HepG2 (cell line): ENCODE data around the gene PIF1. TPM values are rescaled to one million over a fixed set of nuclear protein-coding genes. Genes with fewer than 3 reads are reported as not detected.

Experiments
- ATAC-seq: fragments of 200-7000 bp; cut with Tn5 transposase; 3 replicates; pipeline ENCODE4 v1.9.1; 2020; ENCODE audit warnings: mild to moderate bottlenecking, moderate library complexity
- BruUV-seq: library from RNA; stranded (reverse); fragments of 400-500 nt; replicated peaks from 2 replicates; lab custom pipeline; 2021; lab: Mats Ljungman, UMichigan
- CTCF ChIA-PET: fragments of 300-600 bp; formaldehyde crosslinking; extraction: SDS; loops from one replicate; lab custom pipeline; 2021; ENCODE audit warnings: low total read pairs, inconsistent platforms, low intra/inter-chr PET ratio; lab: Yijun Ruan, JAX
- POLR2A ChIA-PET: fragments of 350-600 bp; sonication (Branson Sonifier 250); formaldehyde crosslinking; loops from one replicate; lab custom pipeline; 2020; ENCODE audit warnings: antibody characterized with exemption, inconsistent platforms; lab: Yijun Ruan, JAX
- DNase-seq: peaks from one replicate; pipeline ENCODE4 v3.0.0-alpha.2; 2015; ENCODE audit warnings: low spot score
- FAIRE-seq: peaks from 3 replicates; lab custom pipeline; 2011; peaks lifted over from hg19 to GRCh38; lab: Jason Lieb, UNC
- H2AFZ ChIP-seq: one replicate; pipeline ENCODE4 v1.6.1; 2011; ENCODE audit warnings: low read length, inconsistent platforms
- H3K27ac ChIP-seq: fragments of 300-600 bp; 3 replicates; pipeline ENCODE4 v1.8.0; 2011; ENCODE audit warnings: mixed run types, mild to moderate bottlenecking, mixed read lengths, low read length, inconsistent platforms; ENCODE audit not compliant: insufficient read depth; ENCODE audit errors: extremely low read length
- H3K27me3 ChIP-seq, 2 experiments: fragments of 200-600 bp in 1 of 2; 2 replicates in 1 of 2; 3 replicates in 1 of 2; pipeline versions ENCODE4 v1.6.0 to v1.8.0; 2011; ENCODE audit warnings: low read length in 2 of 2, mild to moderate bottlenecking in 2 of 2, moderate library complexity in 2 of 2, inconsistent platforms in 1 of 2; ENCODE audit not compliant: insufficient read depth in 2 of 2, control insufficient read depth in 1 of 2
- H3K36me3 ChIP-seq, 2 experiments: fragments of 200-600 bp in 1 of 2; replicated peaks in 1 of 2; 2 replicates in 1 of 2; 3 replicates in 1 of 2; pipeline versions ENCODE4 v1.5.1 to v1.8.0; 2011; ENCODE audit warnings: low read length in 2 of 2, inconsistent platforms in 1 of 2; ENCODE audit not compliant: insufficient read depth in 2 of 2, control insufficient read depth in 1 of 2
- H3K4me1 ChIP-seq: 2 replicates; pipeline ENCODE4 v1.5.1; 2012; ENCODE audit warnings: low read length, inconsistent platforms; ENCODE audit not compliant: insufficient read depth
- H3K4me2 ChIP-seq: 2 replicates; pipeline ENCODE4 v1.6.0; 2011; ENCODE audit warnings: low read depth, low read length, inconsistent platforms
- H3K4me3 ChIP-seq, 3 experiments: fragments of 200-600 bp in 1 of 3; sonication (generic), shearing (Covaris generic) in 1 of 3; replicated peaks in 1 of 3; 2 replicates each; pipeline ENCODE4 v1.5.1; 2011 to 2016; ENCODE audit warnings: low read length in 3 of 3, inconsistent platforms in 2 of 3, low read depth in 2 of 3, mild to moderate bottlenecking in 2 of 3, control low read depth in 1 of 3, mixed read lengths in 1 of 3; ENCODE audit not compliant: insufficient read depth in 1 of 3
- H3K79me2 ChIP-seq: one replicate; pipeline ENCODE4 v1.6.1; 2011; ENCODE audit warnings: low read length, inconsistent platforms; ENCODE audit not compliant: insufficient read depth
- H3K9ac ChIP-seq: 2 replicates; pipeline ENCODE4 v1.6.0; 2011; ENCODE audit warnings: mild to moderate bottlenecking, low read depth, low read length, inconsistent platforms; ENCODE audit not compliant: insufficient read depth
- H3K9me3 ChIP-seq: 2 replicates; pipeline ENCODE4 v1.5.1; 2012; ENCODE audit warnings: mild to moderate bottlenecking, low read length
- H4K20me1 ChIP-seq: 2 replicates; pipeline ENCODE4 v1.6.0; 2011; ENCODE audit warnings: inconsistent platforms, mild to moderate bottlenecking, low read length, moderate library complexity; ENCODE audit not compliant: insufficient read depth
- ATM ChIP-seq: fragments of 450-650 bp; IDR thresholded peaks from 2 replicates; pipeline ENCODE4 v1.7.1; 2017; ENCODE audit warnings: mild to moderate bottlenecking, borderline replicate concordance
- GTF3A ChIP-seq: sonication (generic); formaldehyde crosslinking; conservative IDR thresholded peaks from 2 replicates; pipeline ENCODE4 v1.4.0; 2020; ENCODE audit warnings: mild to moderate bottlenecking, missing genetic modification reagents
- JUND ChIP-seq: sonication (generic); formaldehyde crosslinking; IDR thresholded peaks from 2 replicates; pipeline ENCODE4 v1.8.0; 2022; ENCODE audit warnings: mild to moderate bottlenecking, missing genetic modification reagents
- MXD4 ChIP-seq: IDR thresholded peaks from 2 replicates; pipeline ENCODE4 v1.6.1; 2016; ENCODE audit warnings: mild to moderate bottlenecking, missing biosample characterization, missing genetic modification reagents
- NCOA5 ChIP-seq: sonication (generic); formaldehyde crosslinking; IDR thresholded peaks from 2 replicates; pipeline ENCODE4 v1.4.0; 2020; ENCODE audit warnings: missing genetic modification reagents
- NR2F2 ChIP-seq: IDR thresholded peaks from 2 replicates; pipeline ENCODE4 v1.6.1; 2012; ENCODE audit warnings: low read depth, inconsistent platforms, borderline replicate concordance
- PRDM15 ChIP-seq: sonication (generic); formaldehyde crosslinking; IDR thresholded peaks from 2 replicates; pipeline ENCODE4 v1.4.0; 2020; ENCODE audit warnings: missing genetic modification reagents
- SALL1 ChIP-seq: sonication (generic); formaldehyde crosslinking; IDR thresholded peaks from 2 replicates; pipeline ENCODE4 v1.8.0; 2022; ENCODE audit warnings: mild to moderate bottlenecking, missing genetic modification reagents
- SUZ12 ChIP-seq: fragments of 150-350 bp; IDR thresholded peaks from 2 replicates; pipeline ENCODE4 v1.6.1; 2014; ENCODE audit warnings: low read depth, low read length
- YEATS2 ChIP-seq: sonication (generic); formaldehyde crosslinking; IDR thresholded peaks from 2 replicates; pipeline ENCODE4 v1.4.0; 2020; ENCODE audit warnings: missing genetic modification reagents, borderline replicate concordance
- ZNF121 ChIP-seq: sonication (generic); formaldehyde crosslinking; IDR thresholded peaks from 2 replicates; pipeline ENCODE4 v1.5.0; 2020; ENCODE audit warnings: mild to moderate bottlenecking, missing genetic modification reagents
- ZNF629 ChIP-seq: sonication (generic); formaldehyde crosslinking; conservative IDR thresholded peaks from 2 replicates; pipeline ENCODE4 v1.5.0; 2020; ENCODE audit warnings: missing genetic modification reagents
- ZNF768 ChIP-seq: sonication (generic); formaldehyde crosslinking; IDR thresholded peaks from 2 replicates; pipeline ENCODE4 v1.4.0; 2020; ENCODE audit warnings: missing genetic modification reagents
- ZNF770 ChIP-seq: sonication (generic); formaldehyde crosslinking; IDR thresholded peaks from 2 replicates; pipeline ENCODE4 v1.5.0; 2020; ENCODE audit warnings: mild to moderate bottlenecking, missing genetic modification reagents
- ZSCAN31 ChIP-seq: sonication (generic); formaldehyde crosslinking; IDR thresholded peaks from 2 replicates; pipeline ENCODE4 v1.5.0; 2020; ENCODE audit warnings: low read depth, mild to moderate bottlenecking, missing genetic modification reagents
- WGBS: methylation state at CpG from one replicate; pipeline ENCODE4 v1.1.6; 2017; ENCODE audit warnings: low lambda C conversion rate; 5-methylcytosine and 5-hydroxymethylcytosine counted together
- in situ Hi-C: cut with HindIII; loops from 2 replicates; pipeline ENCODE4 v1.10.0; 2017; ENCODE audit warnings: low pct_unique_long_range_greater_than_20kb; ENCODE audit not compliant: extremely low pct_ligation_motif_present
- intact Hi-C: fragments of 100-400 bp; cut with micrococcal nuclease; formaldehyde crosslinking; loops from one replicate; pipeline ENCODE4 v1.10.0; 2022; ENCODE audit not compliant: unreplicated experiment
- polyA plus RNA-seq, 8 experiments: library from polyadenylated mRNA; depleted of rRNA in 3 of 8; stranded (reverse) in 7 of 8; unstranded in 1 of 8; fragments of >200 nt; fragmentation: Illumina TruSeq in 4 of 8; extraction: Trizol in 4 of 8; gene quantifications; 2 replicates each; pipeline versions ENCODE4 v1.2.1 to v1.2.3, GENCODE V29; 2011 to 2016; ENCODE audit warnings: low read depth in 4 of 8, missing spikeins in 1 of 8, mixed read lengths in 1 of 8; ENCODE audit not compliant: insufficient read depth in 1 of 8
- total RNA-seq, 5 experiments: library from RNA; depleted of rRNA; stranded (reverse); fragments of >200 nt; fragmentation: Illumina TruSeq; extraction: Trizol; gene quantifications; 2 replicates each; pipeline ENCODE4 v1.2.3, GENCODE V29; 2016; ENCODE audit warnings: low read depth in 1 of 5

Gene PIF1
- total and polyA plus RNA-seq, 2 of the 13 experiments (the other 11 are each of a cell fraction or from before 2014, with no cell fraction given), result 18.5 to 19.7 TPM

- no peak for DNase-seq
- Histone ChIP-seq H3K9ac (no peak overlapping the region), H3K79me2 (no peaks in the 10 kb centered on the region), H3K27me3 (peaks cover 1 to 3% of the 10 kb centered on the region in 2 experiments; a peak in 2 of 5 replicates), H3K4me1 (peaks cover 9% of the 10 kb centered on the region), H4K20me1 (no peaks in the 10 kb centered on the region), H3K36me3 (no peaks in the 10 kb centered on the region), H3K4me3 (no peak overlapping the region), H3K9me3 (no peaks in the 10 kb centered on the region), H3K4me2 (no peak overlapping the region), H2AFZ (no peak overlapping the region), H3K27ac (no peak overlapping the region)
- BruUV-seq, result no TSS peak
- CTCF ChIA-PET, result no interaction called here
- FAIRE-seq, result no peak
- in situ Hi-C loops, result no loop called here
- intact Hi-C loops, result loop anchor here (2.0 kb wide), 1 partner anchor 57 kb away; no protein-coding TSS in a partner anchor
- POLR2A ChIA-PET, result no interaction called here
- TF ChIP-seq ZNF629 (CRISPR knock-in tag) (peak; percentile 70), NCOA5 (CRISPR knock-in tag) (no peak)
- ATAC-seq, result no peak
- 90% methylated on average over 1 of the region's 1 CpG for WGBS
Measured at GRCh38 chr15:64803526-64803925, 21.9 kb downstream of the PIF1 start.

- Histone ChIP-seq H3K36me3 (no peaks in the 10 kb centered on the region), H3K27me3 (no peaks in the 10 kb centered on the region; a peak in 2 of 5 replicates), H2AFZ (no peak overlapping the region), H4K20me1 (no peaks in the 10 kb centered on the region), H3K4me1 (peaks cover 9% of the 10 kb centered on the region), H3K27ac (no peak overlapping the region), H3K9me3 (no peaks in the 10 kb centered on the region), H3K4me3 (no peak overlapping the region), H3K4me2 (no peak overlapping the region), H3K9ac (no peak overlapping the region), H3K79me2 (no peaks in the 10 kb centered on the region)
- 64% methylated on average over 2 of the region's 2 CpGs for WGBS
- TF ChIP-seq MXD4 (CRISPR knock-in tag) (no peak), ZSCAN31 (CRISPR knock-in tag) (no peak), ZNF121 (peak; percentile 68; the same call in 1 of the 2 replicates), GTF3A (CRISPR knock-in tag) (no peak), JUND (no peak), SALL1 (CRISPR knock-in tag) (no peak), PRDM15 (CRISPR knock-in tag) (no peak), NR2F2 (no peak), SUZ12 (no peak), ZNF768 (no peak), ATM (no peak), YEATS2 (CRISPR knock-in tag) (no peak), ZNF770 (CRISPR knock-in tag) (peak; percentile 62; the same call in 1 of the 2 replicates)
- in situ Hi-C loops (no loop called here), intact Hi-C loops (no loop called here)
- no peak for DNase-seq
- no peak for ATAC-seq
- ChIA-PET POLR2A (no interaction called here), CTCF (no interaction called here)
- BruUV-seq, result no TSS peak
- FAIRE-seq, result no peak
Measured at GRCh38 chr15:64800476-64800875, 25.0 kb downstream of the PIF1 start.
